Duodenal mucosa (tissue), 2 donors: Measurements from ENCODE around the gene FARP1.

ENCODE experiments used
- H3K27ac ChIP-seq: one replicate; pipeline ENCODE4 v1.7.0; 2013; ENCODE audit warnings: low read depth, low read length
- H3K27me3 ChIP-seq, 2 donors: one replicate each; pipeline ENCODE4 v1.7.0; 2013; ENCODE audit warnings: low read length in 2 of 2, control low read depth in 1 of 2; ENCODE audit not compliant: insufficient read depth in 2 of 2, control insufficient read depth in 1 of 2
- H3K36me3 ChIP-seq, 2 donors: one replicate each; pipeline ENCODE4 v1.7.0; 2013; ENCODE audit warnings: low read length in 2 of 2, control low read depth in 1 of 2; ENCODE audit not compliant: insufficient read depth in 2 of 2, control insufficient read depth in 1 of 2
- H3K4me1 ChIP-seq, 2 donors: one replicate each; pipeline ENCODE4 v1.7.0; 2013; ENCODE audit warnings: low read length in 2 of 2, control low read depth in 1 of 2; ENCODE audit not compliant: insufficient read depth in 2 of 2, control insufficient read depth in 1 of 2
- H3K4me3 ChIP-seq, 2 donors: one replicate each; pipeline ENCODE4 v1.7.0; 2013; ENCODE audit warnings: low read length in 2 of 2, low read depth in 1 of 2
- H3K9ac ChIP-seq, 2 donors: one replicate each; pipeline ENCODE4 v1.7.0; 2013; ENCODE audit warnings: low read length in 2 of 2, low read depth in 1 of 2
- H3K9me3 ChIP-seq, 2 donors: one replicate each; pipeline ENCODE4 v1.7.0; 2013; ENCODE audit warnings: low read length in 2 of 2, control low read depth in 1 of 2; ENCODE audit not compliant: control insufficient read depth in 1 of 2

Gene FARP1

GRCh38 chr13:98200211-98200878, 57.5 kb downstream of the FARP1 start:
- no peaks in the 10 kb centered on the region for H3K36me3 ChIP-seq
- no peaks in the 10 kb centered on the region for H3K27me3 ChIP-seq
- H3K4me1 ChIP-seq, result peaks cover 3 to 11% of the 10 kb centered on the region in 2 donors
- no peak overlapping the region for H3K9ac ChIP-seq
- no peak overlapping the region for H3K4me3 ChIP-seq
- H3K27ac ChIP-seq, result no peak overlapping the region
- peaks cover 0 to 3% of the 10 kb centered on the region in 2 donors for H3K9me3 ChIP-seq

GRCh38 chr13:98201189-98201588, 58.3 kb downstream of the FARP1 start:
- Histone ChIP-seq H3K27me3 (no peaks in the 10 kb centered on the region), H3K27ac (no peak overlapping the region), H3K9ac (no peak overlapping the region), H3K4me1 (peaks cover 3 to 11% of the 10 kb centered on the region in 2 donors), H3K4me3 (no peak overlapping the region), H3K36me3 (no peaks in the 10 kb centered on the region), H3K9me3 (peaks cover 0 to 6% of the 10 kb centered on the region in 2 donors)

- Histone ChIP-seq H3K9ac (no peak overlapping the region), H3K4me1 (peaks cover 3 to 12% of the 10 kb centered on the region in 2 donors)
These were observed 59.1 kb downstream of the FARP1 start for GRCh38 chr13:98201984-98202383.

GRCh38 chr13:98203646-98204326, 60.9 kb downstream of the FARP1 start:
- Histone ChIP-seq H3K4me1 (peaks cover 3 to 18% of the 10 kb centered on the region in 2 donors), H3K36me3 (no peaks in the 10 kb centered on the region), H3K4me3 (no peak overlapping the region), H3K9me3 (peaks cover 0 to 8% of the 10 kb centered on the region in 2 donors), H3K9ac (no peak overlapping the region), H3K27me3 (no peaks in the 10 kb centered on the region), H3K27ac (no peak overlapping the region)

More at GRCh38 chr13:98201984-98202383, 59.1 kb downstream of the FARP1 start:
- no peaks in the 10 kb centered on the region for H3K36me3 ChIP-seq
- H3K4me3 ChIP-seq, result no peak overlapping the region
- no peaks in the 10 kb centered on the region for H3K27me3 ChIP-seq
- peaks cover 0 to 8% of the 10 kb centered on the region in 2 donors for H3K9me3 ChIP-seq
- H3K27ac ChIP-seq, result no peak overlapping the region

- no peak overlapping the region for H3K27ac ChIP-seq
- peaks cover 3 to 14% of the 10 kb centered on the region in 2 donors for H3K4me1 ChIP-seq
- no peaks in the 10 kb centered on the region for H3K36me3 ChIP-seq
- no peak overlapping the region for H3K9ac ChIP-seq
- no peak overlapping the region for H3K4me3 ChIP-seq
- peaks cover 0 to 8% of the 10 kb centered on the region in 2 donors for H3K9me3 ChIP-seq
- H3K27me3 ChIP-seq, result no peaks in the 10 kb centered on the region
These were observed 61.7 kb downstream of the FARP1 start for GRCh38 chr13:98204546-98204945.

GRCh38 chr13:98206946-98207345, 64.1 kb downstream of the FARP1 start:
- peaks cover 1 to 12% of the 10 kb centered on the region in 2 donors for H3K4me1 ChIP-seq
- no peak overlapping the region for H3K4me3 ChIP-seq
- H3K36me3 ChIP-seq, result no peaks in the 10 kb centered on the region
- H3K9me3 ChIP-seq, result peaks cover 0 to 8% of the 10 kb centered on the region in 2 donors
- H3K27me3 ChIP-seq, result no peaks in the 10 kb centered on the region
- no peak overlapping the region for H3K27ac ChIP-seq
- no peak overlapping the region for H3K9ac ChIP-seq

GRCh38 chr13:98207416-98207815, 64.5 kb downstream of the FARP1 start:
- H3K9ac ChIP-seq, result no peak overlapping the region
- no peak overlapping the region for H3K27ac ChIP-seq
- no peaks in the 10 kb centered on the region for H3K36me3 ChIP-seq
- H3K9me3 ChIP-seq, result peaks cover 0 to 8% of the 10 kb centered on the region in 2 donors
- H3K27me3 ChIP-seq, result no peaks in the 10 kb centered on the region
- peaks cover 0 to 7% of the 10 kb centered on the region in 2 donors for H3K4me1 ChIP-seq
- no peak overlapping the region for H3K4me3 ChIP-seq

GRCh38 chr13:98208606-98209005, 65.7 kb downstream of the FARP1 start:
- Histone ChIP-seq H3K27ac (no peak overlapping the region), H3K4me3 (no peak overlapping the region), H3K9ac (no peak overlapping the region), H3K4me1 (peaks cover 0 to 7% of the 10 kb centered on the region in 2 donors), H3K9me3 (peaks cover 0 to 8% of the 10 kb centered on the region in 2 donors), H3K36me3 (no peaks in the 10 kb centered on the region), H3K27me3 (no peaks in the 10 kb centered on the region)

- Histone ChIP-seq H3K9ac (no peak overlapping the region), H3K4me3 (no peak overlapping the region), H3K36me3 (no peaks in the 10 kb centered on the region), H3K4me1 (peaks cover 5 to 7% of the 10 kb centered on the region in 2 donors), H3K9me3 (no peaks in the 10 kb centered on the region), H3K27me3 (no peaks in the 10 kb centered on the region), H3K27ac (no peak overlapping the region)
These were observed 69.9 kb downstream of the FARP1 start for GRCh38 chr13:98212763-98213162.

- Histone ChIP-seq H3K27ac (no peak overlapping the region), H3K4me1 (peaks cover 5 to 7% of the 10 kb centered on the region in 2 donors)
These were observed 70.5 kb downstream of the FARP1 start for GRCh38 chr13:98213354-98213753.

More at GRCh38 chr13:98213354-98213753, 70.5 kb downstream of the FARP1 start:
- Histone ChIP-seq H3K9me3 (no peaks in the 10 kb centered on the region), H3K36me3 (no peaks in the 10 kb centered on the region), H3K27me3 (no peaks in the 10 kb centered on the region), H3K9ac (no peak overlapping the region), H3K4me3 (no peak overlapping the region)
